Measurements from ENCODE around the gene RALGAPA2.
"Not testable (repeated sequence)": the region's sequence is repeated elsewhere in the genome, so short reads cannot be mapped to it uniquely, and the experiment has no call there.

The RALGAPA2 gene

DNA sequence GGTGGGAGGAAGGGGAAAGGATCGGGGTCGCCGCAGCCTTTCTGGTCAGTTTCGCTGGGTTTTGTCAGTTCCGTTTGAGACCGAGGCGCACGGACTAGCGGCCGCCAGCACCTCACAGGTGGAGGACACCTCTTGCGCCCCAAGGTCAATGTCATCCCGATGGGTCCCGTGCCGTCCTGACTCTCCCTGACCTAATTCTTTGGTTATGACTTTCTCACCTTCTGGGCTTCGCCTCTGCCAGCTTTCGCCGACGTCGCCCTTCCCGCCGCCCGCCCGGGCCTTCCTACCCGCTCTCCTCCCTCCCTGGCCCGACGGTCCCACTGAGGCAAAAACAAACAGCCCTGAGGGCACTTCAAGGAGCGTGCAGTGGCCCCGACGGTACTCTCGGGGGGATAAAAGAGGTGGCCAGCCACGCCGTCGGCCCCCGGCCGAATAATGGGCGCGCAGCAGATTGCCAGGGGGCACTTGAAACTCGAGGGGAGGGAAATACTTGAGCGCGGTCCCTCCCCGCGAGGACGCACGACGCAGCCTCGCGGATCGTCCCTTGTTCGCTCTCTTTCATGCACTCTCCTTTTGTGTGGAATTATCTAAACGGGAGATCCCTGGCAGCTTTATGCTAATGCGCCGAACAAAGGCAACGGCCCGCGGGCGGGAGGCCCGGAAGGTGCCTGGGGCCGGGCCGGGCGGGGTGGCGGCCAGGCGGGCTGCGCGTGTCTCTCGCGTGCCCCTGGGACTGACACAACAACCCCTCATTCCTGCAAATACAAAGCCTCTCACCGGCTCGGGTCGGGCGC lies 348.4 kb downstream of the RALGAPA2 start:
- TF ChIP-seq, protein P1, sequence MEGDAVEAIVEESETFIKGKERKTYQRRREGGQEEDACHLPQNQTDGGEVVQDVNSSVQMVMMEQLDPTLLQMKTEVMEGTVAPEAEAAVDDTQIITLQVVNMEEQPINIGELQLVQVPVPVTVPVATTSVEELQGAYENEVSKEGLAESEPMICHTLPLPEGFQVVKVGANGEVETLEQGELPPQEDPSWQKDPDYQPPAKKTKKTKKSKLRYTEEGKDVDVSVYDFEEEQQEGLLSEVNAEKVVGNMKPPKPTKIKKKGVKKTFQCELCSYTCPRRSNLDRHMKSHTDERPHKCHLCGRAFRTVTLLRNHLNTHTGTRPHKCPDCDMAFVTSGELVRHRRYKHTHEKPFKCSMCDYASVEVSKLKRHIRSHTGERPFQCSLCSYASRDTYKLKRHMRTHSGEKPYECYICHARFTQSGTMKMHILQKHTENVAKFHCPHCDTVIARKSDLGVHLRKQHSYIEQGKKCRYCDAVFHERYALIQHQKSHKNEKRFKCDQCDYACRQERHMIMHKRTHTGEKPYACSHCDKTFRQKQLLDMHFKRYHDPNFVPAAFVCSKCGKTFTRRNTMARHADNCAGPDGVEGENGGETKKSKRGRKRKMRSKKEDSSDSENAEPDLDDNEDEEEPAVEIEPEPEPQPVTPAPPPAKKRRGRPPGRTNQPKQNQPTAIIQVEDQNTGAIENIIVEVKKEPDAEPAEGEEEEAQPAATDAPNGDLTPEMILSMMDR (IDR thresholded peaks at IDR 0.05; ENCODE audit: borderline replicate concordance, control extremely low read depth, extremely low read depth, insufficient read depth, missing control alignments): no peak
- no peak for DNase-seq (ENCODE audit: low spot score)
- in situ Hi-C loops (cut with MboI; ENCODE audit: low sequenced_read_pairs, unreplicated experiment): loop anchor here (10.0 to 25.0 kb wide), 2 partner anchors 201 to 1148 kb away; partner anchors contain the start of gene NKX2-2

GRCh38 chr20:20363434-20363798 lies 349.0 kb downstream of the RALGAPA2 start:
- DNase-seq (ENCODE audit: low spot score): no peak
- in situ Hi-C loops (cut with MboI; ENCODE audit: low sequenced_read_pairs, unreplicated experiment): loop anchor here (10.0 to 25.0 kb wide), 2 partner anchors 201 to 1149 kb away; partner anchors contain the start of gene NKX2-2
- TF ChIP-seq, protein P1 (IDR thresholded peaks at IDR 0.05; ENCODE audit: borderline replicate concordance, control extremely low read depth, extremely low read depth, insufficient read depth, missing control alignments): no peak

DNA sequence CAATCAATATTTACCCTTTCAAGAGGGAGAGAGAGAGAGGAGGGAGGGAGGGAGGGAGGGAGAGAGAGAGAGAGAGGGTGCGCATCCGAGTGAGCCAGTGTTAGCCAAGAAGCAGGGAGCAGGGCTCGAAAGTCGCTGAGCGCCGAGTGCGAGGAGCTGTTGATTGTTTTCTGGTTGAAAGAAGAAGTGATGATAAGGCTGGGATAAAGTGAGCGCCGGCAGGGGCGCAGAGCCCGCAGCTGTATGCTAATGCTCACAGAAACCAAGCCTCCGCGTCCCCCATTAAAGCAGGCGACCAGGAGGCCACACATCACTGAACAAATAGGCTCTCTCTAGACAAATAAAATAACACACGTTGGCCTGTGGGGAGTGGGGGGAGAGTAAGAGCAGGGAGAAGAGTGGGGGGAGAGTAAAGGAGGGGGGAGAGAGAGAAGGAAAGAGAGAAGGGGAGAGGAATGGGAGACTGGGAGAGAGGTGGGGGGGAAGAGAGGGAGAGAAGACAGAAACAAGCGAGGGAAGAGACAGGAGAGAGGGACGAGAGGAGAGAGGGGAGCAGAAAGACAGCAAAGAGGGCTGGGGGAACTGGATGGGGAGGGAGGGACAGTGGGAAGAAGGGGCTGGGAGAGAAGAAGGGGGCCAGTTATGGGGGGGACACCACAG lies 349.5 kb downstream of the RALGAPA2 start:
- peak; percentile 56 for DNase-seq (ENCODE audit: low spot score)
- in situ Hi-C loops (cut with MboI; ENCODE audit: low sequenced_read_pairs, unreplicated experiment): loop anchor here (10.0 to 25.0 kb wide), 2 partner anchors 202 to 1149 kb away; partner anchors contain the start of gene NKX2-2
- TF ChIP-seq, protein P1 (IDR thresholded peaks at IDR 0.05; ENCODE audit: borderline replicate concordance, control extremely low read depth, extremely low read depth, insufficient read depth, missing control alignments): no peak

DNA sequence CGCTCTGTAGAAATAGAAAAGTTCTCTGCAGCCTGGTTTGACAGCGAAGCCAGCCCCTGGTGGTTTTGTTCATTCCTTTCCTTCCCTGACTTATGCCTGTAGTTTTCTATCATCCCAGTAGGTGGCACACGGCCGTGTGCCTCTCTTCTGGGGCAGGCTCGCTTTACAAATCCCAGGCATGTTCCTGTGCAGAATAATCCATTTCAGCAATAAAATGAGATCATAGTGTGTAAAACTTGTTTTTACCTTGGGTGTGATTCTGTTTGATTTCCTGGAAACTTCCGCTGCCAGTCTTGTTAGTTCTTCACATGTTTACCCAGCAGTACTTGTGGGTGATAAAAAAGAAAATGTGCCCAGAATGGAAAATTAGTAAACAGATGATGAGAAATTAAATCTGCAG lies 352.0 kb downstream of the RALGAPA2 start:
- DNase-seq (ENCODE audit: low spot score): peak; percentile 64
- in situ Hi-C loops (cut with MboI; ENCODE audit: low sequenced_read_pairs, unreplicated experiment): loop anchor here (10.0 to 25.0 kb wide), 2 partner anchors 204 to 1152 kb away; partner anchors contain the start of gene NKX2-2
- TF ChIP-seq, protein P1 (IDR thresholded peaks at IDR 0.05; ENCODE audit: borderline replicate concordance, control extremely low read depth, extremely low read depth, insufficient read depth, missing control alignments): peak; percentile 60

DNA sequence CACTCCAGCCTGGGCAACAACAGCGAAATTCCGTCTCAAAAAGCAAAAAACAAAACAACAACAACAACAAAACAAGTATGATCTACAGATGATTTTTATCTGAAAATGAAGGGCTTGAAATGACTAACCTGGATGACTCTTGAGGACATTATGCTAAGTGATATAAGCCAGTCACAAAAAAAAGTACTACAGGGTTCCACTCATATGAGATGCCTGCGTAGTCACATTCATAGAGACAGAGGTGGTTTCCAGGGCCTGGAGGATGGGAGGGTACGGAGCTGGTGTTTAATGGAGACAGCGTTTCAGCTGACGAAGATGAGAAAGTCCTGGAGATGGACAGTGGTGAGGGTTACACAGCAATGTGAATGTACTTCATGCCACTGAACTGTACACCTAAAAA lies 352.8 kb downstream of the RALGAPA2 start:
- TF ChIP-seq, protein P1 (IDR thresholded peaks at IDR 0.05; ENCODE audit: borderline replicate concordance, control extremely low read depth, extremely low read depth, insufficient read depth, missing control alignments): no peak
- in situ Hi-C loops (cut with MboI; ENCODE audit: low sequenced_read_pairs, unreplicated experiment): loop anchor here (10.0 to 25.0 kb wide), 2 partner anchors 205 to 1153 kb away; partner anchors contain the start of gene NKX2-2
- no peak for DNase-seq (ENCODE audit: low spot score)

- in situ Hi-C loops (cut with MboI; ENCODE audit: low sequenced_read_pairs, unreplicated experiment): loop anchor here (25.0 kb wide), 1 partner anchor 1154 kb away; the partner anchor contains the start of gene NKX2-2
- TF ChIP-seq, protein P1 (IDR thresholded peaks at IDR 0.05; ENCODE audit: borderline replicate concordance, control extremely low read depth, extremely low read depth, insufficient read depth, missing control alignments): no peak
- DNase-seq (ENCODE audit: low spot score): no peak
These were observed 353.6 kb downstream of the RALGAPA2 start for GRCh38 chr20:20358801-20359200.

GRCh38 chr20:20355503-20355902 lies 356.9 kb downstream of the RALGAPA2 start:
- in situ Hi-C loops (cut with MboI; ENCODE audit: low sequenced_read_pairs, unreplicated experiment): loop anchor here (25.0 kb wide), 1 partner anchor 1157 kb away; the partner anchor contains the start of gene NKX2-2
- DNase-seq (ENCODE audit: low spot score): not testable (repeated sequence)
